ENCODE data around the gene HOXC4. TPM values are rescaled to one million over a fixed set of nuclear protein-coding genes. Genes with fewer than 3 reads are reported as not detected.

HOXC4 gene
- total and polyA plus RNA-seq, 10 donors: 0.49 to 2.6 (median 1.4) TPM

DNA sequence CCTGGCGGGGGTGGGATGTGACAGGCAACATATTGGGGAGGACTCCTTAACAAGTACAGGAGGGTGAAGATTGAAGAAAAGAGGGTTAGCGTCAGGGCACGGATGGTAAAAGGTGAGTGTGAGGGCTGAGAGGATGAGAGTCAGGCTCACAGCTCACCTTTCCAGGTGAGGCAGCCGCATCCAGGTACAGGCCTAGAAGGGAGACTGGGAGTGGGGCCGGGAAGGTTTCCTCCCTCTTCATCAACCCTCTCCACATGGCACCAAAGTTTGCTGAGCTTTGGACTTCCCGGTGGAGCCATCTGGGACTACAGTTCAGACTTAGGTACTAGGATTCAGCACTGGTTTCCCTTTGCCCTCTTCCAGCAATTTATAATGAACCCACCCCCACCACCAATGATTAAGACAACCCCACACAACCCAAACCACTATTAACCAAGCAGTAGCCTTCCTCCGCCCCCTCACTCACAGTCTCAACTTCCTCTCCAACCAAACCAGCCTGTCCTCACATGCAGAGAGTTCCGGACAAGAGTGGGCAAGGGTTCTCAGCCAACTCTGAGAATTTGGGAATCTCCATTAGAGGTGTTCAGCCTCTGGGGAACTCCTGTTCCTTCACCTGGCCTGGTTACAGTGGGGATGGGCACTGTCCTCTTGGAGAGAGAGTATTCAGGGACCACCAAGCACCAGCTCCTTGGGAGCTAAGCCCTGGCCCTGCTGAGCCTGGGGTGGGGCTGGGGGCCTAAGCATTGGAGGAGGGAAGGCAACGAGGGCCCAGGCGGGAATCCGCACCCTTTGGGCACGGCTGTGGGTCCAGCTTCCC is 2.4 kb upstream of the HOXC4 start:
- TF ChIP-seq, protein P1, sequence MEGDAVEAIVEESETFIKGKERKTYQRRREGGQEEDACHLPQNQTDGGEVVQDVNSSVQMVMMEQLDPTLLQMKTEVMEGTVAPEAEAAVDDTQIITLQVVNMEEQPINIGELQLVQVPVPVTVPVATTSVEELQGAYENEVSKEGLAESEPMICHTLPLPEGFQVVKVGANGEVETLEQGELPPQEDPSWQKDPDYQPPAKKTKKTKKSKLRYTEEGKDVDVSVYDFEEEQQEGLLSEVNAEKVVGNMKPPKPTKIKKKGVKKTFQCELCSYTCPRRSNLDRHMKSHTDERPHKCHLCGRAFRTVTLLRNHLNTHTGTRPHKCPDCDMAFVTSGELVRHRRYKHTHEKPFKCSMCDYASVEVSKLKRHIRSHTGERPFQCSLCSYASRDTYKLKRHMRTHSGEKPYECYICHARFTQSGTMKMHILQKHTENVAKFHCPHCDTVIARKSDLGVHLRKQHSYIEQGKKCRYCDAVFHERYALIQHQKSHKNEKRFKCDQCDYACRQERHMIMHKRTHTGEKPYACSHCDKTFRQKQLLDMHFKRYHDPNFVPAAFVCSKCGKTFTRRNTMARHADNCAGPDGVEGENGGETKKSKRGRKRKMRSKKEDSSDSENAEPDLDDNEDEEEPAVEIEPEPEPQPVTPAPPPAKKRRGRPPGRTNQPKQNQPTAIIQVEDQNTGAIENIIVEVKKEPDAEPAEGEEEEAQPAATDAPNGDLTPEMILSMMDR (IDR thresholded peaks at IDR 0.05 in 8 of 11, conservative IDR thresholded peaks at IDR 0.05 in 3 of 11): no peak
- TF ChIP-seq POLR2A (IDR thresholded peaks at IDR 0.05) (no peak), POLR2AphosphoS5 (IDR thresholded peaks at IDR 0.05) (no peak)
- peaks cover 7 to 100% (median 75%) of the 10 kb centered on the region in 7 donors for H3K27me3 ChIP-seq (replicated peaks in 1 of 7)
- intact Hi-C loops (cut with DNase I; ENCODE audit: low total_unique reads): no loop called here

DNA sequence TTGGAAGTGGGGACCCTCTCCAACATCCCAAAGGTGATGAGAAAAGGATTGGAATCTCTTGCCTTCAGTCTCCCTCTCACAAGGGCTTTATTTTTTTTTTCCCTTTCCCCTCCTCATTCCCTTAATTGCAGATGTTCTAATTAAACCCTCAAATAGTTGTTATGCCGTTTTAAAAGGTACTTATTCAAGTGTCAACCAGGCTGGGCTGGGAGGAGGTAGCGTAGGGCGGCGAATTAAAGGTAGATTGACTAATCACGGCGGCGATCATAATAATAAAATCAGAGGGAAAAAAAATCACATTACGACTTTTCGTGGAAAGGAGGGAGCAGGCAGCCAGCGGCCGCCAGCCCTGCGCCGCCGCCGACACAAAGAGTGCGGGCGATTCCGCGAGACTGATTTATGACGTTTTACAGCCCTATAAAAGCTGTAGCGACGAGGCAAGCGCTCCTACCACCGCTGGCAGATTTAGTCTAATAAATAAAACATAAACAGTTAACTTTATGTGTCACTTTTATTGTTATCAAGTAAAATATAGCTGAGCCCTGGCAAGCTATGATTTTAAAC is 1.7 kb upstream of the HOXC4 start:
- H3K27me3 ChIP-seq (replicated peaks in 1 of 7): peaks cover 7 to 100% (median 67%) of the 10 kb centered on the region in 7 donors
- H3K4me3 ChIP-seq: no peak overlapping the region
- no peaks in the 10 kb centered on the region for H3K9me3 ChIP-seq
- no peaks in the 10 kb centered on the region for H3K36me3 ChIP-seq
- 9 to 37% (median 25%) methylated on average over 24 of the region's 24 CpGs for WGBS, 5 donors
- peaks cover 4 to 59% (median 34%) of the 10 kb centered on the region in 6 donors for H3K4me1 ChIP-seq
- intact Hi-C loops (cut with DNase I; ENCODE audit: low total_unique reads): no loop called here
- TF ChIP-seq POLR2AphosphoS5 (IDR thresholded peaks at IDR 0.05) (no peak), POLR2A (IDR thresholded peaks at IDR 0.05) (no peak)
- TF ChIP-seq, protein P1 (IDR thresholded peaks at IDR 0.05 in 8 of 11, conservative IDR thresholded peaks at IDR 0.05 in 3 of 11): no peak
- peak; percentile 54 for DNase-seq
- H3K27ac ChIP-seq: no peak overlapping the region

More for the DNA sequence above, 2.4 kb upstream of the HOXC4 start:
- no peaks in the 10 kb centered on the region for H3K9me3 ChIP-seq
- no peak overlapping the region for H3K27ac ChIP-seq
- H3K4me3 ChIP-seq: no peak overlapping the region
- no peaks in the 10 kb centered on the region for H3K36me3 ChIP-seq
- WGBS, 5 donors: 27 to 38% (median 37%) methylated on average over 12 of the region's 12 CpGs
- peaks cover 4 to 64% (median 36%) of the 10 kb centered on the region in 6 donors for H3K4me1 ChIP-seq
- peak; percentile 63 for DNase-seq

DNA sequence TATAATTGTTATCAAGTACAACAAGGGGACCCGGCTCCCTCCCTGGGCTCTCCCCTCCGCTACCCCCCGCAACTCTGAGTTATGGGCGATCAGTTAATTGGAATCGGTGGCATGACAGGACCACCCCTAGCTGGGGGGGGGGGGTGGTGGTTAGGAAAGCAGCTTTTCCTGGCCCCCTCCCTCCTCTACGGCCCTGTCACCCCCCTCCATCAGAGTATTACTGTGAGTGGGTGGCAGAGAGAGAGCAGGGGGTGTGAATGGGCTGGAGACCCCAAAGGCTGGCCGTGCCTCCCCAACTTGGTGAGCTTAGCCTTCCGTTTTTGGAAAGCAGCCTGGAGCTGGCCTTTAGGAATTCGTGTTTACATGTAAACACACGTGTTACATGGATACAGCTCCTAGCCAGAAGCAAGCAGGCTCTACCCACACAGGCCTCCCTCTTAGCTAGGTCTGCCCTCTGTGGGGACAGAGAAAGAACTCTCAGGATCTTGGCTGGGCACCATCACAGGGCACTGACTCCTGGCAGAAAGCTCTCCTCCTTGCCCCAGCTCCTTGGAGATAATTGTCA is 1.1 kb upstream of the HOXC4 start:
- H3K4me3 ChIP-seq: peak overlapping the region in 5 of 8 donors; percentile 46 to 73 (median 54)
- TF ChIP-seq POLR2A (IDR thresholded peaks at IDR 0.05): no peak
- no peak for TF ChIP-seq POLR2AphosphoS5 (IDR thresholded peaks at IDR 0.05)
- TF ChIP-seq, protein P1 (IDR thresholded peaks at IDR 0.05 in 8 of 11, conservative IDR thresholded peaks at IDR 0.05 in 3 of 11): no peak
- H3K9me3 ChIP-seq: no peaks in the 10 kb centered on the region
- peak overlapping the region in 6 of 8 donors; percentile 80 to 91 (median 87) for H3K27ac ChIP-seq
- no peaks in the 10 kb centered on the region for H3K36me3 ChIP-seq
- intact Hi-C loops (cut with DNase I; ENCODE audit: low total_unique reads): no loop called here
- H3K4me1 ChIP-seq: peaks cover 0 to 53% (median 28%) of the 10 kb centered on the region in 6 donors
- H3K27me3 ChIP-seq (replicated peaks in 1 of 7): peaks cover 7 to 100% (median 62%) of the 10 kb centered on the region in 7 donors
- 19 to 36% (median 27%) methylated on average over 7 to 10 of the region's 10 CpGs for WGBS, 5 donors
- peak; percentile 55 for DNase-seq

Data from spleen (tissue), 11 donors.